RWPE1 (cell line): ENCODE data around the gene GRK4.

ENCODE experiments used
- CTCF ChIA-PET: fragments of 350-600 bp; sonication (Branson Sonifier 250); formaldehyde crosslinking; extraction: SDS; loops from one replicate; lab custom pipeline; 2021; lab: Yijun Ruan, JAX
- POLR2A ChIA-PET: fragments of 400-600 bp; formaldehyde crosslinking; extraction: SDS; loops from one replicate; lab custom pipeline; 2020; ENCODE audit warnings: antibody characterized with exemption; ENCODE audit not compliant: low non-redundant PET; lab: Yijun Ruan, JAX
- DNase-seq: peaks from one replicate; pipeline ENCODE4 v3.0.0; 2012; ENCODE audit warnings: low spot score
- H3K27ac ChIP-seq: fragments of 450-650 bp; 2 replicates; pipeline ENCODE4 v1.5.1; 2017
- TF ChIP-seq, protein P1 (sequence below): fragments of 450-650 bp; conservative IDR thresholded peaks from 2 replicates; pipeline ENCODE4 v1.5.1; 2017; ENCODE audit warnings: low read depth, mild to moderate bottlenecking

GRK4 gene

DNA sequence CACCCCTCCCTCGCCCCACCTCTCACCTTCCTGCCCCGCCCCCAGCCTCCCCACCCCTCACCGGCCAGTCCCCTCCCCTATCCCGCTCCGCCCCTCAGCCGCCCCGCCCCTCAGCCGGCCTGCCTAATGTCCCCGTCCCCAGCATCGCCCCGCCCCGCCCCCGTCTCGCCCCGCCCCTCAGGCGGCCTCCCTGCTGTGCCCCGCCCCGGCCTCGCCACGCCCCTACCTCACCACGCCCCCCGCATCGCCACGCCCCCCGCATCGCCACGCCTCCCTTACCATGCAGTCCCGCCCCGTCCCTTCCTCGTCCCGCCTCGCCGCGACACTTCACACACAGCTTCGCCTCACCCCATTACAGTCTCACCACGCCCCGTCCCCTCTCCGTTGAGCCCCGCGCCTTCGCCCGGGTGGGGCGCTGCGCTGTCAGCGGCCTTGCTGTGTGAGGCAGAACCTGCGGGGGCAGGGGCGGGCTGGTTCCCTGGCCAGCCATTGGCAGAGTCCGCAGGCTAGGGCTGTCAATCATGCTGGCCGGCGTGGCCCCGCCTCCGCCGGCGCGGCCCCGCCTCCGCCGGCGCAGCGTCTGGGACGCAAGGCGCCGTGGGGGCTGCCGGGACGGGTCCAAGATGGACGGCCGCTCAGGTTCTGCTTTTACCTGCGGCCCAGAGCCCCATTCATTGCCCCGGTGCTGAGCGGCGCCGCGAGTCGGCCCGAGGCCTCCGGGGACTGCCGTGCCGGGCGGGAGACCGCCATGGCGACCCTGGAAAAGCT is 110.9 kb downstream of the GRK4 start, which contains the start of the genes HTT and HTT-AS:
Gene HTT, plus strand, starts transcription at position 604 of the 768 bp plus-strand sequence. Its CDS starts 145 bp downstream, at position 749.
Gene HTT-AS, minus strand, starts transcription at position 461 of the 768 bp plus-strand sequence.
- ChIA-PET POLR2A (interaction anchor here (0.6 kb wide), 1 partner anchor 27 kb away, joined by 8 read pairs; no protein-coding TSS in a partner anchor), CTCF (no interaction called here)
- H3K27ac ChIP-seq: peak within 1 kb of the TSS; percentile 85
- peak; percentile 92 for DNase-seq
- TF ChIP-seq, protein P1, sequence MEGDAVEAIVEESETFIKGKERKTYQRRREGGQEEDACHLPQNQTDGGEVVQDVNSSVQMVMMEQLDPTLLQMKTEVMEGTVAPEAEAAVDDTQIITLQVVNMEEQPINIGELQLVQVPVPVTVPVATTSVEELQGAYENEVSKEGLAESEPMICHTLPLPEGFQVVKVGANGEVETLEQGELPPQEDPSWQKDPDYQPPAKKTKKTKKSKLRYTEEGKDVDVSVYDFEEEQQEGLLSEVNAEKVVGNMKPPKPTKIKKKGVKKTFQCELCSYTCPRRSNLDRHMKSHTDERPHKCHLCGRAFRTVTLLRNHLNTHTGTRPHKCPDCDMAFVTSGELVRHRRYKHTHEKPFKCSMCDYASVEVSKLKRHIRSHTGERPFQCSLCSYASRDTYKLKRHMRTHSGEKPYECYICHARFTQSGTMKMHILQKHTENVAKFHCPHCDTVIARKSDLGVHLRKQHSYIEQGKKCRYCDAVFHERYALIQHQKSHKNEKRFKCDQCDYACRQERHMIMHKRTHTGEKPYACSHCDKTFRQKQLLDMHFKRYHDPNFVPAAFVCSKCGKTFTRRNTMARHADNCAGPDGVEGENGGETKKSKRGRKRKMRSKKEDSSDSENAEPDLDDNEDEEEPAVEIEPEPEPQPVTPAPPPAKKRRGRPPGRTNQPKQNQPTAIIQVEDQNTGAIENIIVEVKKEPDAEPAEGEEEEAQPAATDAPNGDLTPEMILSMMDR: no peak

DNA sequence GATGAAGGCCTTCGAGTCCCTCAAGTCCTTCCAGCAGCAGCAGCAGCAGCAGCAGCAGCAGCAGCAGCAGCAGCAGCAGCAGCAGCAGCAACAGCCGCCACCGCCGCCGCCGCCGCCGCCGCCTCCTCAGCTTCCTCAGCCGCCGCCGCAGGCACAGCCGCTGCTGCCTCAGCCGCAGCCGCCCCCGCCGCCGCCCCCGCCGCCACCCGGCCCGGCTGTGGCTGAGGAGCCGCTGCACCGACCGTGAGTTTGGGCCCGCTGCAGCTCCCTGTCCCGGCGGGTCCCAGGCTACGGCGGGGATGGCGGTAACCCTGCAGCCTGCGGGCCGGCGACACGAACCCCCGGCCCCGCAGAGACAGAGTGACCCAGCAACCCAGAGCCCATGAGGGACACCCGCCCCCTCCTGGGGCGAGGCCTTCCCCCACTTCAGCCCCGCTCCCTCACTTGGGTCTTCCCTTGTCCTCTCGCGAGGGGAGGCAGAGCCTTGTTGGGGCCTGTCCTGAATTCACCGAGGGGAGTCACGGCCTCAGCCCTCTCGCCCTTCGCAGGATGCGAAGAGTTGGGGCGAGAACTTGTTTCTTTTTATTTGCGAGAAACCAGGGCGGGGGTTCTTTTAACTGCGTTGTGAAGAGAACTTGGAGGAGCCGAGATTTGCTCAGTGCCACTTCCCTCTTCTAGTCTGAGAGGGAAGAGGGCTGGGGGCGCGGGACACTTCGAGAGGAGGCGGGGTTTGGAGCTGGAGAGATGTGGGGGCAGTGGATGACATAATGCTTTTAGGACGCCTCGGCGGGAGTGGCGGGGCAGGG is 111.7 kb downstream of the GRK4 start:
- CTCF ChIA-PET: no interaction called here
- peak; percentile 54 for DNase-seq
- POLR2A ChIA-PET: interaction anchor here (0.6 kb wide), 1 partner anchor 28 kb away, joined by 8 read pairs; no protein-coding TSS in a partner anchor
- TF ChIP-seq, protein P1: no peak
- H3K27ac ChIP-seq: peak overlapping the region; percentile 85

DNA sequence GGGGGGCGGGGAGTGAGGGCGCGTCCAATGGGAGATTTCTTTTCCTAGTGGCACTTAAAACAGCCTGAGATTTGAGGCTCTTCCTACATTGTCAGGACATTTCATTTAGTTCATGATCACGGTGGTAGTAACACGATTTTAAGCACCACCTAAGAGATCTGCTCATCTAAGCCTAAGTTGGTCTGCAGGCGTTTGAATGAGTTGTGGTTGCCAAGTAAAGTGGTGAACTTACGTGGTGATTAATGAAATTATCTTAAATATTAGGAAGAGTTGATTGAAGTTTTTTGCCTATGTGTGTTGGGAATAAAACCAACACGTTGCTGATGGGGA is 112.2 kb downstream of the GRK4 start:
- no peak for DNase-seq
- ChIA-PET POLR2A (no interaction called here), CTCF (no interaction called here)
- TF ChIP-seq, protein P1: no peak
- H3K27ac ChIP-seq: peak overlapping the region; percentile 85

DNA sequence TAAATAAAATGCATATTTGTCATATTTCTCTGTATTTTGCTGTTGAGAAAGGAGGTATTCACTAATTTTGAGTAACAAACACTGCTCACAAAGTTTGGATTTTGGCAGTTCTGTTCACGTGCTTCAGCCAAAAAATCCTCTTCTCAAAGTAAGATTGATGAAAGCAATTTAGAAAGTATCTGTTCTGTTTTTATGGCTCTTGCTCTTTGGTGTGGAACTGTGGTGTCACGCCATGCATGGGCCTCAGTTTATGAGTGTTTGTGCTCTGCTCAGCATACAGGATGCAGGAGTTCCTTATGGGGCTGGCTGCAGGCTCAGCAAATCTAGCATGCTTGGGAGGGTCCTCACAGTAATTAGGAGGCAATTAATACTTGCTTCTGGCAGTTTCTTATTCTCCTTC is 114.4 kb downstream of the GRK4 start:
- ChIA-PET CTCF (no interaction called here), POLR2A (no interaction called here)
- H3K27ac ChIP-seq: no peak overlapping the region
- DNase-seq: no peak
- TF ChIP-seq, protein P1: no peak

DNA sequence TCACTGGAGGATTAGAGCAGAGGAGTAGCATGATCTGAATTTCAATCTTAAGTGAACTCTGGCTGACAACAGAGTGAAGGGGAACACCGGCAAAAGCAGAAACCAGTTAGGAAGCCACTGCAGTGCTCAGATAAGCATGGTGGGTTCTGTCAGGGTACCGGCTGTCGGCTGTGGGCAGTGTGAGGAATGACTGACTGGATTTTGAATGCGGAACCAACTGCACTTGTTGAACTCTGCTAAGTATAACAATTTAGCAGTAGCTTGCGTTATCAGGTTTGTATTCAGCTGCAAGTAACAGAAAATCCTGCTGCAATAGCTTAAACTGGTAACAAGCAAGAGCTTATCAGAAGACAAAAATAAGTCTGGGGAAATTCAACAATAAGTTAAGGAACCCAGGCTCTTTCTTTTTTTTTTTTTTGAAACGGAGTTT is 116.3 kb downstream of the GRK4 start:
- no peak for DNase-seq
- ChIA-PET POLR2A (no interaction called here), CTCF (no interaction called here)
- no peak overlapping the region for H3K27ac ChIP-seq
- TF ChIP-seq, protein P1: no peak

DNA sequence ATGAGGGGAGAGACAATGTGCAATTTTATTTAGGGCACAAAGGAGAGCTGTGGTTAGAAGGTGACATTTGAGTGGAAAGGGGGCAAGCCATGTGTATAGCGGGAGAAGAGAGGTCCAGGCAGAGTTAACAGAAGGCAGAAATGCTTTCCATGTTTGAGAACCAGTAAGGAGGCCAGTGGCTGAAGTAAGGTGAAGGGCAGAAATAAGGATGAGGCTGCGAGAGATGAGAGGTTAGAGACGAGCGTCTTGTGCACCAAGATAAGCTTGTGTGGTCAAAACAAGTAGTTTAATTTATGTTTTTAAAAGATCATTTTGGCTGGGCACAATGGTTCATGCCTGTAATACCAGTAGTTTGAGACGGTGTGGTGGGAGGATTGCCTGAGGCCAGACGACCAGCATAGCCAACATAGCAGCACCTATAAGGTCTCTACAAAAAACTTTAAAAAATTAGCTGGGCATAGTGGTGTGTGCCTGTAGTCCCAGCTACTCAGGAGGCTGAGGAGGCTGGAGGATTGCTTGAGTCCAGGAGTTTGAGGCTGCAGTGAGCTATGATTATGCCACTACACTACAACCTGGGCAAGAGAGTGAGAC is 119.6 kb downstream of the GRK4 start:
- no peak for DNase-seq
- H3K27ac ChIP-seq: no peak overlapping the region
- CTCF ChIA-PET: no interaction called here
- TF ChIP-seq, protein P1: no peak
- POLR2A ChIA-PET: no interaction called here
